GM19043 (cell line): Measurements from ENCODE around the gene DNLZ.
"Not testable (repeated sequence)": the region's sequence is repeated elsewhere in the genome, so short reads cannot be mapped to it uniquely, and the experiment has no call there.

Source experiments
- ATAC-seq: cut with Tn5 transposase; IDR thresholded peaks from one replicate; pipeline ENCODE4 v1.9.1; 2021; ENCODE audit warnings: low read depth; ENCODE audit not compliant: unreplicated experiment

Gene DNLZ

GRCh38 chr9:136320972-136321371 lies 42.6 kb downstream of the DNLZ start:
- not testable (repeated sequence) for ATAC-seq

- ATAC-seq: not testable (repeated sequence)
Measured at GRCh38 chr9:136319955-136320354, 43.6 kb downstream of the DNLZ start.

- not testable (repeated sequence) for ATAC-seq
Measured at GRCh38 chr9:136319244-136319643, 44.3 kb downstream of the DNLZ start.

- ATAC-seq: no peak
Measured at GRCh38 chr9:136318776-136319241, 44.7 kb downstream of the DNLZ start.

- no peak for ATAC-seq
Measured at GRCh38 chr9:136318111-136318775, 45.3 kb downstream of the DNLZ start.

- no peak for ATAC-seq
Measured at GRCh38 chr9:136317695-136318094, 45.8 kb downstream of the DNLZ start.

- no peak for ATAC-seq
Measured at GRCh38 chr9:136316896-136317676, 46.5 kb downstream of the DNLZ start.

- no peak for ATAC-seq
Measured at GRCh38 chr9:136316271-136316751, 47.2 kb downstream of the DNLZ start.

GRCh38 chr9:136314944-136315343 lies 48.6 kb downstream of the DNLZ start:
- ATAC-seq: no peak

- ATAC-seq: no peak
Measured at GRCh38 chr9:136314056-136314416, 49.5 kb downstream of the DNLZ start.

GRCh38 chr9:136313111-136314055 lies 50.2 kb downstream of the DNLZ start:
- ATAC-seq: no peak

- no peak for ATAC-seq
Measured at GRCh38 chr9:136312436-136312835, 51.1 kb downstream of the DNLZ start.

GRCh38 chr9:136312009-136312375 lies 51.6 kb downstream of the DNLZ start:
- ATAC-seq: no peak

- ATAC-seq: no peak
Measured at GRCh38 chr9:136311051-136312008, 52.2 kb downstream of the DNLZ start.

GRCh38 chr9:136310273-136311030 lies 53.1 kb downstream of the DNLZ start:
- ATAC-seq: no peak

GRCh38 chr9:136309806-136310220 lies 53.7 kb downstream of the DNLZ start:
- no peak for ATAC-seq
